Measurements from ENCODE around the gene TPSD1.
"Not testable (repeated sequence)": the region's sequence is repeated elsewhere in the genome, so short reads cannot be mapped to it uniquely, and the experiment has no call there.

DNA sequence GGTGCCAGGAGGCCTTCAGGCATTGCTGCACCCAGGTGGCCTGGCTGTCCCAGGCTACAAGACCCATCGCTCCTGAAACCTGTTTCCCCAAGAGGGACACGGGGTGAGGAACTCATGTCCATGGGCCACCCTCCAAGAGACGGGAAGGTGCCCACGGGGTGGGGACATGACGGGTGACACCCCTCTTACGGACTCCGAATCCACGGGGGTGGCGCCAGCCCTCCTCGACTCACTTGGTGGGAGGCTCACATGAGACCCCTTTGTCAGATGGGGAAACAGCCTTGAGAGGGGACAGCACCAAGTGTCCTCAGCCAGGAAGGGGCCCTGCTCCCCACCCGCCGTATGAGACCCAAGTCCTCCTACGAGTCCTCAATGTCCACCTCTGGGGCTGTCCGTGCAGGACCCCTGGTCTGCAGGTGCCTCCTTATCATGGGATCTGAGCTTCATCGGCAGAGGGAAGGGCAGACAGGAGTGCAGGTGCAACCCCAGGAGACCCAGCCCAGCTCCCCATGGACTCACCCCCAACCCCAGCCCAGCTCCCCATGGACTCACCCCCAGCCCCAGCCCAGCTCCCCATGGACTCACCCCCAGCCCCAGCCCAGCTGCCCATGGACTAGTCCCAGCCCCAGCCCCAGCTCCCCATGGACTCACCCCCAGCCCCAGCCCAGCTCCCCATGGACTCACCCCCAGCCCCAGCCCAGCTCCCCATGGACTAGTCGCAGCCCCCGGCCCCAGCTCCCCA is 25.2 kb upstream of the TPSD1 start:
- not testable (repeated sequence) for TF ChIP-seq CTCF (IDR thresholded peaks at IDR 0.05; ENCODE audit: insufficient read depth, low read length); POLR2AphosphoS5 (IDR thresholded peaks at IDR 0.05; ENCODE audit: low read depth)
